ENCODE measurements around the gene SIN3A.
"Not testable (repeated sequence)": the region's sequence is repeated elsewhere in the genome, so short reads cannot be mapped to it uniquely, and the experiment has no call there.

The SIN3A gene

GRCh38 chr15:75449585-75450306 lies 1.7 kb downstream of the SIN3A start:
- DNase-seq, result no peak

DNA sequence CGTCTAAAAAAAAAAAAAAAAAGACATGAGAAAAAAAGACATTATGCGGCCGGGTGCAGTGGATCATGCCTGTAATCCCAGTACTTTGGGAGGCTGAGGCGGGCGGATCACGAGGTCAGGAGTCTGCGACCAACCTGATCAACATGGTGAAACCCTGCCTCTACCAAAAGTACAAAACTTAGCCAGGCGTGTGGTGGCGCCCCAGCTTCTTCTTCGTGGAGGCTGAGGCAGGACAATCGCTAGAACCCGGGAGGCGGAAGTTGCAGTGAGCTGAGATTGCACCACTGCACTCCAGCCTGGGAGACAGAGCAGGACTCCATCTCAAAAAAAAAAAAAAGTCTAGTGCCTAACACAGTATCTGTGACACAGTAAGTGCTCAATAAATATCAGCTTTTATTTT lies 3.3 kb downstream of the SIN3A start:
- DNase-seq, result not testable (repeated sequence)

GRCh38 chr15:75446151-75446550 lies 5.3 kb downstream of the SIN3A start:
- no peak for DNase-seq

DNA sequence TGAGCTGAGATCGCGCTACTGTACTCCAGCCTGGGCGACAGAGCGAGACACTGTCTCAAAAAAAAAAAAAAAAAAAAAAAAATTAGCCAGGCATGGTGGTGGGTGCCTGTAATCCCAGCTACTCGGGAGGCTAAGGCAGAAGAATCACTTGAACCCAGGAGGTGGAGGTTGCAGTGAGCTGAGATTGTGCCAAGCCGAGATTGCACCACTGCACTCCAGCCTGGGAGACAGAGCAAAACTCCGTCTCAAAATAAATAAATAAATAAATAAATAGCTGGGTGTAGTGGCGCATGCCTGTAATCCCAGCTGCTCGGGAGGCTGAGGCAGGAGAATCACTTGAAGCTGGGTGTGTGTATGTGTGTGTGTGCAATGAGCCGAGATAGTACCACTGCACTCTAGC lies 6.2 kb downstream of the SIN3A start:
- not testable (repeated sequence) for DNase-seq

DNA sequence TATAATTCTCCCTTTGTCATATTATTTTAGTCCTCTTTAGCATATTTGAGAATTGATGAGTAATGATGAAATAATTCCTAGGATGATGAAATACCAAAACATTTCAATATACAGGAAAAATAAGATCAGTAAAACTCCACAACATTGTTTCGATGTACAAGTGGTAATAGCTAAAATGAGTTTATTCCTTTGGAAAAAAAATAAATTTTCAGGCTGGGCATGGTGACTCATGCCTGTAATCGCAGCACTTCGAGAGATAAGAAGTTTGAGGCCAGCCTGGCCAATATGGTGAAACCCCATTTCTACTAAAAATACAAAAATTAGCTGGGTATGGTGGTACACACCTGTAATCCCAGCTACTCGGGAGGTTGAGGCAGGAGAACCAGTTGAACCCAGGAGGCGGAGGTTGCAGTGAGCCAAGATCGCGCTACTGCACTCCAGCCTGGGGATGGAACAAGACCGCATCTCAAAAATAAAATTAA lies 7.5 kb downstream of the SIN3A start:
- DNase-seq, result not testable (repeated sequence)

DNA sequence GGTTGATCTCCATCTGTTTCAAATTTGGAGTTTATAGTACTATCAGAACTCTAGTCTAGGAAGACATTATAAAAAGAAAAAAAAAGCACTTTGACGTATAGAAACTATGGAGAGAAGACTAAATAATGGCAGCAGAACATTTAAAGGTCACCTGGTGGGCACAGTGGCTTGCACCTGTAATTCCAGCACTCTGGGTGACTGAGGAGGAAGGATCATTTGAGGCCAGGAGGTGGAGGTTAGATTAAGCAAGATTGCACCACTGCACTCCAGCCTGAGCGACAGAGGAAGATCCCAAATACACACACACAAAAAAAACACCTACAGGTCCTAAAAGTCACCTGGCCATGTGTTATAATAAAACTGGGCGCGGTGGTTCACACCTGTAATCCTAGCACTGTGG lies 13.8 kb downstream of the SIN3A start:
- no peak for DNase-seq

DNA sequence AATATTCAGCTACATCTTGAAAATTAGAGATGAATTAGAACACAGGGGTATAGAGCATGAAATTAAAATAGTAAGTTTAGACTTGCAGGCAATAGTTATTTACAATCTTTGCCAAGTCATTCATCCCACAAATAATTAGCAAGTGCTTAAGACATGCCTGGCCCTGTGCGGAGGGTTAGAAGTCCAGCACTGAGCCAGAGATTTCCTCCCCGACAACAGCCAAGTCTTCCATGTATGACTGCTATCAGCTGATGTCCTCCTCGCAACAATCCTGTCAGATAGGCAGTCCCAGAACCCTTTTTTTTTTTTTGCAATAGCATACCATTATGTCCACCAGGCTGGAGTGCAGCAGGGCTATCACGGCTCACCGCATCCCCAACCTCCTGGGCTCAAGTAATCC lies 14.6 kb downstream of the SIN3A start:
- no peak for DNase-seq

DNA sequence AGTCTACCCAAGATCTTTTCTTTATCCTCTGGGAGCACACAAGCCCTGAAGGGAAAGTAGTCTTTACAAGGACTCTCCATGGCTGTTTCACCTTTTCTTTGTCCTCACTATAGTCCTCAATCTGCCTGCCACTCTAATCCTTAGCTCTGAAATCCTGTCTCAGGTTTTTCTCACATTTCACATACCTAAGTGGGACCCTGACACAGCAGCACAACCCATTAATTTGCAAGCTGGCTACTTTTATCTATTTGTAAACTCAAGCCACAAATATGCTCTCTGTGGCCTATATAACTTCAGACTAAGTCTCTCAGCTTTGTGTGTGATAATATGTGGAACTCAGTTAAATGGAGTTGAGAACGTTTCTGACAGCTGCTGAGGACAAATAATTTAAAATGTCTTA lies 19.8 kb downstream of the SIN3A start:
- no peak for DNase-seq

DNA sequence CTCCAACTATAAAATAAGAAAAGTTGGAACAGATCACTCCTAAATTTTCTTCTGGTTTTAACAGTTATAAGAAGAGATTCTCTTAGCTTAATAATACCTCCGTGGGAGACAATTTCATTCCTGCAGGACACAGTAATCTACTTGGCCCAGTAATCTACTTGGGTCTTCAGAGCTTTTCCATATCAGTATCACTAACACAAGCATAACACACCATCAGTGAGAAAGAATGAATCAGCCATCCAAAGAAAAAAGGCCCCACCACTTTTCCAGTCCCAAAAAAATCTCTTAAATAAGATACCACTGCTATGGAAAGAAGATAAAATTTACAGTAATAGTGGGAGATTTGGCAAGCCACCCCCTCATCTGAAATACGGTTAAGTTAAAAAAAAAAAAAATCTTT lies 20.2 kb downstream of the SIN3A start:
- DNase-seq, result no peak

DNA sequence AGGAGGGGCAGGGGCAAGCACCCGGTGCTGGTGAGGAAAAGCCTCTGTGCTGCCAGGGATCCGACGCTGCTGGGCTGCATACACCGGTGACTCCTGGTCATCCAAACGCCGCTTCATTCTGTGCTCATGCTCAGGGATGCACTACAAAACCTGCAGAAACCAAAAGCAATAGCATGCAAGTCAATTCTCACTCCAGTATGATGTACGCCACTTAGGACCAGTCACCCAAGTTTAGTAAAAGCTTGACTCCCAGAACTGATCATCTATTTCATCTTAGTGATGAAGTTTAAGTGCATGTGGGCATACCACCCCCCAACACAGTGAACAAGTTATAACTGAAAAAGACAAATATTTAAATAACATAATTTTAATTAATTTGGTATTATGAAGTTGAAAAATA lies 21.2 kb downstream of the SIN3A start:
- DNase-seq, result no peak

- no peak for DNase-seq
These were observed 23.3 kb downstream of the SIN3A start for GRCh38 chr15:75428152-75428551.

DNA sequence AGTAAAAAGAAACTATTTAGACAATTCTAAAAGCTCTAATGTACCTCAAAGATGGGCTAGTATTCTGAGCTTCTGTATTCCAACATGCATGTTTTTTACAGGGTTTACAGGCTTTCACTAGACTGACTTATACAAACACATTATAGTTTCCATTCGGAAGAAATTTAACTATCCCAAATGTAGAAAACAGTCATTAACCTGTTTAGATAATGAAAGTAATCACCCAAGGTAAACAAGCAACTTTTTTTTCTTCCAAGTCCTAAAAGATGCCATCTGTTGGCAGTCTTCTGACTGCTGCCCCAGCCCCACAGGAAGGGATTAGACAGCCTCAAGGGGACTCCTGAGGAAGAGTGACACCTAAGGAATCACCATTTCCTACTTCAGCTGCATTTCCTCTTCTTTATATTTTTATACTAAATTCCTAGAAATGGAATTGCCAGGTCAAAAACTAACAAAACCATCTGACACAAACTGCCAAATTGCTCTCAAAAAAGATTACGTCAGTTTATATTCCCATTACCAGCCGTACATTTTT lies 25.5 kb downstream of the SIN3A start:
- DNase-seq, result peak; percentile 27

GRCh38 chr15:75422554-75422953 lies 28.9 kb downstream of the SIN3A start:
- DNase-seq, result no peak

GRCh38 chr15:75420698-75421097 lies 30.8 kb downstream of the SIN3A start:
- DNase-seq, result no peak

- no peak for DNase-seq
These were observed 34.9 kb downstream of the SIN3A start for GRCh38 chr15:75416584-75416983.

GRCh38 chr15:75410196-75410595 lies 41.3 kb downstream of the SIN3A start:
- DNase-seq, result no peak

DNA sequence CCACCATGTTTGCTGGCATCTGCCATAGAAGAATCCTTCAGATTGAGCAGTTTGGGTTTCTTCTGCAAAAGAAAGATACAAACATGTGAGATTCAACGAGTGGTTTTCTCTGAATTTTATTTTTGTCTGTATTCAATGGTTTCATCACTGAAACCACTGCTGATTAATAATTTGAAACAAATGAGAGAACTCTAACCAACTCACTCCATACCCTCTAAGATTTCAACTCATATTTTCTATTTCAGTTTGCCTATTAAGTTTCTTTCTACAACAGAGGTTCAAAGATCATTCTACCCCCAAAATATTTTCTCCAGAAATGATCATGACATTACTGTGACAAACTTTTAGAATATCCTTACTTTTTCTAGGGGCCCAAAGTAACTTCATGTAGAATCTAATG lies 44.4 kb downstream of the SIN3A start:
- no peak for DNase-seq

DNA sequence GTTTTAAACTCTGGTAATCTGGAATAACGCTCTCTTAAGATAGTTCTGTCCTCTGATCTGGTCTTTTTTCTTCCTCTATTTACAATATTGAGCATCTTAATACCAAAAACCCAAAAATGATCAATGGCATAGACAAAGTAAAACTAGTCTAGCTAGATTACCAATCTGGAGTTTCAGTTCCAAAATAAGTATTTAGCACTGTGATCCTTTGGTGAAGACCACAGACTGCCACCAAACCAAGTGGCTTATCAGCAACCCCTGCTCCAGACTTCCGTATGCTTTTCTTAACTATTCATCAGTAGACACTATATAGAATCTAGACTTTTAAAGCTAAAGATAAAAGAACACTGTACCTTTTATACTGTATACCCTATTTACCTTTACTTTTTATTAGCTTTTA lies 47.6 kb downstream of the SIN3A start:
- DNase-seq, result no peak

DNA sequence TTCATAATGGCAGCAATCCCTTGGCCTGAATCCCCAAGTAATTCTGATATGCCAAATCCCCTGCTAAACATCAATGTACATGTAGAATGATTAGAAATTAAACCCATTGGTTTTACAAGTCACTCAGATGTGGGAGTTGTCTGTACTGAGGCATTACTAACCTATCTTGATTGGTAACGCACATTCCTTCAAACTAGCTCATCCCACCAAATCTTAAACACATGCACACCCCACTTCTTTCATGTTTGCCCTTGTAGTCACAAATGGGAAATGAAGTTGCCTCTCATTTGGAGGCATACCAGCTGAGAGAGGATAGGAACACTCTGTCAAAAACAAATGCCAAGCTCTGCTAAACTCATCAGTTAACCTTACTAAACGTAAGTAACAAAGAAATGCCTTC lies 54.0 kb downstream of the SIN3A start:
- no peak for DNase-seq

- no peak for DNase-seq
These were observed 61.6 kb downstream of the SIN3A start for GRCh38 chr15:75389791-75390382.

GRCh38 chr15:75383986-75384385 lies 67.5 kb downstream of the SIN3A start:
- DNase-seq, result not testable (repeated sequence)

DNA sequence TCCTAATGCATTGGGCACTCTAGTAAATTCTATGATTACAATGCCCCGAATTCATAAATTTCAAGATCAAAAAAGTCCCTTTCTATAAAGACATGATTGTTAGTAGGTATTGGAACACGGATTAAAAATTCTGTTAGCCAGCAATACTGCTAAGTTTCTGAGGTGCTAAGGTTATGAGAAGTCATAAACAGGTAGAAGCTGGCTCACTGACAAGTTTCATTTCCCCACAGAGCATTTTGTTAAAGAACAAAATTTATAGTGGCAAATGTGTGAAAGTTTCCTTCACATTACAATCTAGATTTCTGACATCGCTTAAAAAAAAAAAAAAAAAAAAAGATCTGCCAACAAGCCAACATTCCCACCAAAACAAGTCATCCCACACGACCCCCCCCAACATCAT lies 70.7 kb downstream of the SIN3A start:
- no peak for DNase-seq

DNA sequence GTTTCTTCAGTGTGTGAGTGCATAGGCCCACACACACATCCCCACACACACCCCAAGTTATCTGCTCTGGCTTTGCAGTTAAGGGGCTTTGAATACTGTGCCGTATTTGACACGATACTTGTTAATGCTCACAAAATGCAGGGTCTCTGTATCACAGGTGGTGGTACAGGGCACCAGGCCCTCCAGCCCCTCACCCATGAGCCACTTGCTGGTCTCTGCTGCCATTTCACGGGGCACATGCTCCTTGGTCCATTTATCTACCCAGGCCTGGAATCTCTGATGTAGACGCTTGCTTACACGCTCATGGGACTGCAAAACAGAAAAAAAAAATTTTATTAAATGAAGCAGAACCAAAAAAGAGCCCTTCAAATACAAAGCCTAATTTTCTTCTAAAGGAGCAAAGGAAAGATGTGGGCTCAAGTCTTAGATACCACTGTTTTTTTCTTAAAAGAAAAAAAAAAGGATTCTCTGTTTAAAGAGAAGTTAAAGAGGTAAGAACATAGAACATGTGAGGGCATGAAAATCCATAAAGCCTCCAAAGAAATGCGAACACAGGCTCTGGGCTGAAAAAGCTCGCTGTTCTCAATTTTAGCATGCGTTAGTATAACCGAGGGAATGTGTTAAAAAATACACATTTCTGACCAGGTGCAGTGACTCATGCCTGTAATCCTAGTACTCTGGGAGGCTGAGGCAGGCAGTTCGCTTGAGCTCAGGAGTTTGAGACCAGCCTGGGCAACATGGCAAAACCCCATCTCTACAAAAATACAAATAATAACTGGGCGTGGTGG lies 79.4 kb downstream of the SIN3A start:
- no peak for DNase-seq

DNA sequence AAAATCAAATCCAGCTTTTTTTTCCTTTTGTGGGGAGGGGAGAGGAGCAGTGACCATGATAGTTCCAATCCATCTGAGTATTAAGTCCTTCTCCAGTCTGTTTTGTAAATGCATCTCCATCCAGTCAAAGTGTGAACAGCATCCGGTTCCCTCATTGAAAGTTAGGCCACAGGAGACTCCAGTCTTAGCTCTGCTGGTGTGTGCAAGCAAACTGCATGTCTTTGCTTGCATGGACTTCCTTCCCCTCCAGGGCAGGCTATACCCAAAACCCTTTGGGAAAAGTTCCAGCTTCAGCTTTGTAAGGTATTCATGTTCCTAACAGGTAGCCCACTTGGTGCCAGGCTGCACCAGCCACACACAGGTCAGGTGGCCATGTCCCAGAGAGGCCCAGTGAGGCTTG lies 80.0 kb downstream of the SIN3A start:
- no peak for DNase-seq
